GM18867 (cell line): ENCODE measurements around the gene MATN4.

ENCODE experiments used
- ATAC-seq: cut with Tn5 transposase; IDR thresholded peaks from one replicate; pipeline ENCODE4 v1.9.1; 2021; ENCODE audit warnings: mild to moderate bottlenecking, moderate library complexity; ENCODE audit not compliant: unreplicated experiment

The MATN4 gene

DNA sequence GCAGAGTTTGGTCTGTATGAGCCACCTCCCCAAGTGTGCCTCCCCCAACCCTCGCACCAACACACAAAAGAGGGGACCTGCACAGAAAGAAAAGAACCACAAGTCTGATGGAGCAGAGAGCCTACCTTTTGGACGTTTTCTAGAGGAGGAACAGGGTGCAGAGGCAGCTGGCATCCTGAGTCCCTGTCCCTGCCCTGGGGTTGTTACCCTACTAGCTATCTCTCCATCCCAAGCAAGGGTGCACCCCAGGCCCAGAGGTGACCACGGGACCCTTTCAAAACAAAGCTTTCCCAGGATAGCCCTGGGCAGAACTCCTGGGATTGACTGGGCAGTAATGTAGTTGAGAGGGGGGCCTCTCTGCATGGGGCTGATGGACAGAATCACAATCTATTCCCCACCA, 9.7 kb upstream of the MATN4 start:
- ATAC-seq = no peak

DNA sequence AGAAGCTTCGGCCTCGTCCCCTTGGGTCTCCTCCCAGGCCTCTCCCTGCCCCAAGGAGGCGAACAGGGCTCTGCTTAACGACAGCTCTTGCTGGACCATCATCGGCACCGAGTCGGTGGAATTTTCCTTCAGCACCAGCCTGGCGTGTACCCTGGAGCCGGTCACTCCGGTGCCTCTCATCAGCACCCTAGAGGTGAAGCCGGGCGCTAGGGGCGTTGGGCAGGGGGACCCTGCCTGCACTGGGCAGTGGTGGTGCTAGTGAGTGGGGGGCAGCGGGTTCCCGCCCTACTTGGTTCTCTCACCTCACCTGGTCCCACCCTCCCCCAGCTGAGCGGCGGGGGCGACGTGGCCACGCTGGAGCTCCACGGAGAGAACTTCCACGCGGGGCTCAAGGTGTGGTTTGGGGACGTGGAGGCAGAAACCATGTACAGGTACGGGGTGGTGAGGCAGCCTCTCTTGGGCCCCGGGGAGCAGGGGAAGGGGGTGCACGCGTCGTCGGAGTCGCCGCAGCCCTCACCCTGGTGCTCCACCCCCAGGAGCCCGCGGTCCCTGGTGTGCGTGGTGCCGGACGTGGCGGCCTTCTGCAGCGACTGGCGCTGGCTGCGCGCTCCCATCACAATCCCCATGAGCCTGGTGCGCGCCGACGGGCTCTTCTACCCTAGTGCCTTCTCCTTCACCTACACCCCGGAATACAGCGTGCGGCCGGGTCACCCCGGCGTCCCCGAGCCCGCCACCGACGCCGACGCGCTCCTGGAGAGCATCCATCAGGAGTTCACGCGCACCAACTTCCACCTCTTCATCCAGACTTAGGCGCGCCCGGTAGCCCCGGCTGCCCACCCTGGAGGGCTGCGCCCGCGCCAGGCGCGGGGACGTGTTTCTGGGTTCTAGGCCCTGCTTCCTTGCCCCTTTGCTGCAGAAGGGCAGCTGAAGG, 8.3 kb upstream of the MATN4 start:
- ATAC-seq = no peak

DNA sequence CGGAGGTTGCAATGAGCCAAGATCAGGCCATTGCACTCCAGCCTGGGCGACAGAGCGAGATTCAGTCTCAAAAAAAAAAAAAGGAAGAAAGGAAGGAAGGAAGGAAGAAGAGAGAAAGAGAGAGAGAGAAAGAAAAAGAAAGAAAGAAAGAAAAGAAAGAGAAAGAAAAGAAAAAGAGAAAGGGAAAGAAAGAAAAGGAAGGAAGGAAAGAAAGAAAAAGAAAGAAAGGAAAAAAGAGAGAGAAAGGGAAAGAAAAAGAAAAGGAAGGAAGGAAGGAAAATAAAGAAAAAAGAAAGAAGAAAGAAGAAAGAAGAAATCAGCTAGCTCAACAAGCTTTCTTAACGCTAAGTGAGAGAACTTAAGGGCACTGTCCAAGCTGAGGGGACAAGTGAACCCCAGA, 7.6 kb upstream of the MATN4 start:
- ATAC-seq = no peak

- ATAC-seq = no peak
Measured at GRCh38 chr20:45313943-45314342, 5.8 kb upstream of the MATN4 start.

- ATAC-seq = no peak
Measured at GRCh38 chr20:45313065-45313695, 5.1 kb upstream of the MATN4 start.

DNA sequence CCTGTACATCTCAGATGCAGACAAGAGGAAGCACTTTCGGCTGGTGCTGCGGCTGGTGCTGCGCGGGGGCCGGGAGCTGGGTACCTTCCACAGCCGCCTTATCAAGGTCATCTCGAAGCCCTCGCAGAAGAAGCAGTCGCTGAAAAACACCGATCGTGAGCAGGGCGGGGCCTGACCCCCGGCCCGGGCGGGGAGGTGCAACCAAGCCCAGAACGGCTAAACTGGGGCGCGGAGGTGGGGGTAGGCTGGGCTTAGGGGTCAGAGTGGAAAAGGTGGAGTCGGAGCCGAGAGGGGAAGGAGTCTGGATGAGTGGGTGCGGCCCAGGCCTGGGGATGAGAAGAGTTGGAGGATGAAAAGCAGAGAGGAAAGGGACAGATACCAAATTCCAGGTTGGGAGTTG, 4.1 kb upstream of the MATN4 start:
- no peak for ATAC-seq

DNA sequence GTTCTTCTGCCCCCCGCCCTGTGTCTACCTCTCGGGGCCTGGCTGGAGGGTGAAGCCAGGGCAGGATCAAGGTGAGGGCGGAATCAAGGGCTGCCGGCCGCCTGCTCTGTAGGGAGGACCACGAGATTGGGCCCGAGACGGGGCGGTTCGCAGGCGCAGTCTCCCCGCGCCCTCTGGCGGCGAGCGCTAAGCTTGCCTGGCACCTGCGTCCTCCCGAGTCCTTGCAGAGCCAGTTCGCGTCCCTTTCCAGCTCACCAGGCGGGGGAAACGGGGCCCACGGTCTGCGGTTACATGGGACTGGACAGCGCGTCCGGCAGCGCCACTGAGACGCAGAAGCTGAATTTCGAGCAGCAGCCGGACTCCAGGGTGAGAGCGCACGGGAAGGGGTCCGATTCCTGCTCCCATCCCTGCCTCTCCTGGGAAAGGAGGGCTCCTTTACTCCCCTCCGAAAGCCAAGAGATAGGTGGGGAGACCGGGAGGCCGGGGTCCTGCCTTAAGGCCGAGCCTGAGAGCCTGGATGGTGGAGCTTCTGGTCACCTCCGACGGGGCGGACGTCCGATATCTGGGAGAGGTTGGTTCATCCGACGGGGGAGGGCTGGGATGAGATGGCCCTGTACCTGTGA, 3.6 kb upstream of the MATN4 start:
- ATAC-seq = no peak

DNA sequence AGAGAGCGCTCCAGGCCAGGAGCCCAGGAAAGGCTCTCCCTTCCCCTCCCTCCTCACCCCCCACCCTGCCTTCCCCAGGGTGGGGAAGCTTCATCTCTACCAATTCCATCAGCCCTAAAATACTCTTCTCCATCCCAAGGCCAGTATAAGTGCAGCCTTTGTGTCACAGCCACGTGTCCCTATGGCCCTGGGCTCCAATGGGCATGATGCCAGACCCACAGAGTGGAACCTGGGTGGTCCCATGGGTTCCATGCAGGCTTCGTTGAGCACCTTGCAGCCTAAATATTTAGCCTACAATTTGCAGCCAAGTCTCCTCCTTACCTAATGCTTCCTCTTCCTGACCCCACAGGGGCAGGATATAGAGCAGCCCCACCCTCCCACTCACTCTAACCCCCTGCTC, 976 bp upstream of the MATN4 start:
- no peak for ATAC-seq

DNA sequence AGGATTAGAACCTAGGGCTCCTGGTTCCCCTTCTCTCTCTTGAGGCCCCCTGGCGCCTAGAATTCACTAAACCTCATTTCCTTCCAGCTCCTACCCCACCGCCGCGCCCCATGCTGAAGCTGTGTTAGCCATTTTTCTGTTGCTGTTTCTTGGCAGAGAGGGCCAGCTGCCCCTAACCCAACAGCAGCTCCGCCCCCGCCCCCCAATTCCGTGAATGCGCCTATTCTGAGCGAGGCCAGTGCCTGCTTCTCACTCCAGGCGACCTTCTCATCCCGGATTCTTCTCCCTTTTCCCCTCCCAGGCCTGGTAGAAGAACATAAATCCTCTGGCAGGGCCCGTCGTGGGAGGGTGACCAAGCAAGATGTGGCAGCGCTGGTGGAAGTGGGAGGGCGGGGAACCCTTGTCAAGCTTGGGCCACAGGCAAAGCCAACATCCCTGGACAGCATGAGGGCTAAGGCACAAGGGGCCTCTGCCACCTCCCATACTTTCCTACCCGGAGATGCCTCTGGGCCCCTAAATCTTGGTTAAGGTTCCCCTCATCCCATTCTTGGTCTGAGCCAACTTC, 941 bp downstream of the MATN4 start:
- no peak for ATAC-seq

GRCh38 chr20:45306431-45306982, 1.6 kb downstream of the MATN4 start, which contains the start of gene RBPJL:
RBPJL (plus strand) TSS chr20:45306840; CDS start chr20:45306923, 83 bp downstream.
- no peak for ATAC-seq

GRCh38 chr20:45305262-45305661, 2.8 kb downstream of the MATN4 start:
- ATAC-seq = no peak

GRCh38 chr20:45304464-45304999, 3.6 kb downstream of the MATN4 start:
- no peak for ATAC-seq

- no peak for ATAC-seq
Measured at GRCh38 chr20:45303586-45304463, 4.3 kb downstream of the MATN4 start.

GRCh38 chr20:45301824-45302271, 6.3 kb downstream of the MATN4 start:
- no peak for ATAC-seq

DNA sequence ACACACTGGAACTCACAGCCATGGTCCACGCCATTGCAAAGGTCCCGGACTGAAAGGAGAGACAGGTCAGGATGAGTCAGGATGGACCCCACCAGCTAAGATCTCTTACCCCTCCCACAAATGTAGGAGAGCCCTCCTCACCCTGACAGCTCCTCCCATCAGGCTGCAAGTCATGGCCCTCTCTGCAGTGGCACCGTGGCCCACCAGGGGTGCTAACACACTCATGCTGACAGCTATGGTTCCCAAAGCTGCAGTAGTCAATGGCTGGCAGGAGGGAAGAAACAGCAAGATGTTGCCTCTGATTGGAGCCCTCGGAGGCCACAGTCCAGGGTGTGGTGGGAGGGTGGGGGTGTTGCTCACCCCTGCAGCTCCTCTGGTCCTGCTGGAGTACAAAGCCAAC, 7.1 kb downstream of the MATN4 start:
- no peak for ATAC-seq

DNA sequence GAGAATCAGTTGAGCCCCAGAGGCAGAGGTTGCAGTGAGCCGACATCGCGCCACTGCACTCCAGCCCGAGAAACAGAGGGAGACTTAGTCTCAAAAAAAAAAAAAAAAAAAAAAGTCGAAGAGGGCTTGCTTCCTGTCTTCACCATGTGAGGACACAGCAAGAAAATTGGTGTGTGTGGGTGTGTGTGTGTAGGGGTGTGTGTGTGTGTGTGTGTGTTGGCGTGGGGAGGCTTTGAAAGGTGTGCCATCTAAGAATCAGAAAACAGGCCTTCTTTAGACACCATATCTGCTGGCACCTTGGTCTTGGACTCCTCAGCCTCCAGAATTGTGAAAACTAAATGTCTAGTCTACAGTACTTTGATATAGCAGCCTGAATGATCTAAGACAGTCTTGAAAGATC, 8.3 kb downstream of the MATN4 start:
- ATAC-seq = no peak

DNA sequence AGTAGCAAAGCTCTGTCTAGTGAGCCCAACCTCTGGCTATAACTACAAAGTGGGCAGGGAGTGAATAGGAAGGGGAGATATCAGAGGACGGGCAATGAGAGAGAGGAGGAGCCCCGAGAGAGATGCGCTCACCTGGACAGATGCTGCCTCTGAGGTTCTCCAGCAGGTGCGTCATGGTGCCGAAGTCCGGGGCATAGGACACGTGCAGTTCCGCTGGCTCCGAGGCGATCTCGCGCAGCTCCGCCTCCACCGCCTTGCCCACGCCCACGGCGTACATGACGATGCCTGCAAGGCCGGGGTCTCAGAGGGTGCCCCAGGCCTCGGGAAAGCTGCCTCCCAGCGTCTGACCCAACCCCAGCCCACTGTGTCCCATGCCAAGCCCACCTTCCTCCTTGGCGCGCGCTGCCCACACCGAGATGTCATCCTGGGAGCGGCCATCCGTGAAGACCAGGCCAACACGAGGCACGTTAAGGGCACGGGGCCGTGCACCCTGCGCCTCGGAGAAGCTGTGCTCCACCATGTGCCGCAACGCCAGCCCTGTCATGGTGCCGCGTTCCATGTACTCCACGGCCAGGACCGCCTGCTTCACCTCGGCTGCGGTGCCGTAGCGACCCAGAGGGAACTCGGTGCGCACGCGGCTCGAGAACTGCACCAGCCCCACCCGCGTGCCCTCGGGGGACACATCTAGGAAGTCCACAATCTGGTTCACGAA, 10.2 kb downstream of the MATN4 start:
- ATAC-seq = no peak

DNA sequence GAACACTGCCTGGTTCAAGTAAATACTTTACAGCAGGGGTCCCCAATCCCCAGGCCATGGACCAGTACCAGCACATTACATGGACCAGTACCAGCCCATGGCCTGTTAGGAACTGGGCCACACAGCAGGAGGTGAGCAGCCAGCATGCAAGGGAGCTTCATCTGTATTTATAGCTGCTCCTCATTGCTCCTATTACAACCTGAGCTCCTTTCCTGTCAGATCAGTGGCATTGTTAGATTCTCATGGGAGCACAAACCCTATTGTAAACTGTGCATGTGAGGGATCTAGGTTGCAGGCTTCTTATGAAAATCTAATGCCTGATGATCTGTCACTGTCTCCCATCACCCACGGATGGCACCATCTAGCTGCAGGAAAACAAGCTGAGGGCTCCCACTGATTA, 13.4 kb downstream of the MATN4 start:
- no peak for ATAC-seq

DNA sequence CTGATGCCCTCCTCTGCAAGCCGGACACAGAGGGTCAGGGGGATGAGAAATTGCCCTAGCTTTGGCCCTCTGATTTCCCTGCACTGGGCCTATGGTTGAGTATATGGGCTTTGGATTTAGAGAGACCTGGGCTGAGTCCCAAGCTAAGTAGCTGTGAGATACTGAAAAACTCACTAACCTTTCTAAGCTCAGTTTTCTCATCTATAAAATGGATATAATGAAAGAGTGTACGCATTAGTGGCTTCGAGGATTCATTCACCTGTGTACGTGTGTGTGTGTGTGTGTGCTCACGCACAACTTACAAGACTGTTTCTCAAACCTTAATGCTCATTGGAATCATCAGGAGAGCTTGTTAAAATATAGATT, 14.1 kb downstream of the MATN4 start:
- no peak for ATAC-seq
